ENCODE data around the gene PRELID1.

DNA sequence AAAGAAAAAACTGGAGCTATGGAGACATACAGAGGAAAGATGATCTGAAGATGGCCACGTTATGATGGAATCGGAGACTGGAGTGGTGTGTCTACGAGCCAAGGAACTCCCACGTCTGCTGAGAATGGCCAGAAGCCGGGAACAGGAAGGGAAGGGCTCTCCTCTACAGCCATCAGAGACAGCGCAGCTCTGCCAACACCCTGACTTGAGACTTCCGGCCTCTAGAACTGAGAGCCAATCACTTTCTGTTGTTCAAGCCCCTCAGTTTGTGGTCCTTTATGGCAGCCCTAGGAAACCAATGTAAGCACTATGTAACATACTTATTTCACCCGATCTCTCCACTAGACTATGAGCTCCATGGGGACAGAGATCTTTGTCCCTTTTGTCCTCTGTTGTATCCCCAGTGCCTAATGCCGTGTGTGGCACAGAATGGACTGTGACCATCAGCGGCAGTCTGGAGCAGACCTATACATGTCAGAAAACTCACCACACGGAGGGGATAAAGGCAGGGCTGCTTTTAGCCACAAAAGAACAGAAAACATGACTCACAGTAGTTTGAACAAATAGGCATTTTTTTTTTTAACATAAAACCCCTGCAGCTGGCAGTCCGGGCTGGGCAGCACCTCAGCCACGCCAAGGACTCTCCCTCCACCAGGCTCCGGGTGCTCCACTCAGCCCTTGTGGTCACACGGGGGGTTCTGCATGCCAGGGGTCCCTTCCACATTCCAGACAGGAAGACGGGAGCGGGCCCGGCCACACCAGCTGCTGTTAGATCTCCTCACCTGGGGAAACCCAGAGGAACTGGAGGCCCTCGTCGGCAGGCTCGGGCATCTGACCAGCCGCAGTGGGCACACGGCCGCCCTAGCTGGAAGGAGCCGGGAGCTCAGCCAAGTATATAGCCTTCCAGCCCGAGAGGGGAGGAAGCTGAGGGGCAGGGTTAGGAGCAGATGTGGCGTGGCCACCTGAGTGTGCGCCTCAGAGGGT lies 24.2 kb downstream of the PRELID1 start:
- TF ChIP-seq EZH2 (IDR thresholded peaks at IDR 0.05; ENCODE audit: insufficient read depth, low read length), result no peak
- TF ChIP-seq, protein P1, sequence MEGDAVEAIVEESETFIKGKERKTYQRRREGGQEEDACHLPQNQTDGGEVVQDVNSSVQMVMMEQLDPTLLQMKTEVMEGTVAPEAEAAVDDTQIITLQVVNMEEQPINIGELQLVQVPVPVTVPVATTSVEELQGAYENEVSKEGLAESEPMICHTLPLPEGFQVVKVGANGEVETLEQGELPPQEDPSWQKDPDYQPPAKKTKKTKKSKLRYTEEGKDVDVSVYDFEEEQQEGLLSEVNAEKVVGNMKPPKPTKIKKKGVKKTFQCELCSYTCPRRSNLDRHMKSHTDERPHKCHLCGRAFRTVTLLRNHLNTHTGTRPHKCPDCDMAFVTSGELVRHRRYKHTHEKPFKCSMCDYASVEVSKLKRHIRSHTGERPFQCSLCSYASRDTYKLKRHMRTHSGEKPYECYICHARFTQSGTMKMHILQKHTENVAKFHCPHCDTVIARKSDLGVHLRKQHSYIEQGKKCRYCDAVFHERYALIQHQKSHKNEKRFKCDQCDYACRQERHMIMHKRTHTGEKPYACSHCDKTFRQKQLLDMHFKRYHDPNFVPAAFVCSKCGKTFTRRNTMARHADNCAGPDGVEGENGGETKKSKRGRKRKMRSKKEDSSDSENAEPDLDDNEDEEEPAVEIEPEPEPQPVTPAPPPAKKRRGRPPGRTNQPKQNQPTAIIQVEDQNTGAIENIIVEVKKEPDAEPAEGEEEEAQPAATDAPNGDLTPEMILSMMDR (IDR thresholded peaks at IDR 0.05; ENCODE audit: insufficient read depth, low read depth, low read length), result no peak

All from astrocyte (in vitro differentiated cells and primary cell).